SK-N-SH (cell line): ENCODE data around the gene BAIAP2. TPM values are rescaled to one million over a fixed set of nuclear protein-coding genes. Genes with fewer than 3 reads are reported as not detected.
A peak's percentile ranks its signal among the peaks of the same experiment; 100 is the strongest.

Experiments
- CTCF ChIA-PET: fragments of 300-600, 350-600 bp; formaldehyde crosslinking; extraction: SDS; loops from one replicate; lab custom pipeline; 2021; lab: Yijun Ruan, JAX
- POLR2A ChIA-PET: fragments of 350-600 bp; sonication (Branson Sonifier 250); formaldehyde crosslinking; extraction: SDS; loops from one replicate; lab custom pipeline; 2020; ENCODE audit warnings: antibody characterized with exemption, inconsistent platforms; lab: Yijun Ruan, JAX
- DNase-seq: peaks from one replicate; pipeline ENCODE4 v3.0.0; 2012
- H2AFZ ChIP-seq: fragments of 200-600 bp; sonication (generic); 2 replicates; pipeline ENCODE4 v1.8.1; 2016; ENCODE audit warnings: antibody characterized with exemption, mild to moderate bottlenecking, low read depth
- H3F3A ChIP-seq: fragments of 200-600 bp; sonication (generic); replicated peaks from 2 replicates; pipeline ENCODE3; 2016; ENCODE audit warnings: antibody characterized with exemption, mild to moderate bottlenecking; ENCODE audit not compliant: insufficient read depth
- H3K27ac ChIP-seq, 2 experiments: fragments of 200-500 bp in 1 of 2; fragments of 200-600 bp in 1 of 2; sonication (Bioruptor generic) in 1 of 2; sonication (generic), shearing (Covaris generic) in 1 of 2; 2 replicates each; pipeline versions ENCODE4 v1.5.1 to v1.6.1; 2014 to 2016; ENCODE audit warnings: low read depth in 2 of 2, inconsistent platforms in 1 of 2, low read length in 1 of 2, mild to moderate bottlenecking in 1 of 2, mixed read lengths in 1 of 2
- H3K27me3 ChIP-seq: fragments of 200-600 bp; sonication (generic), shearing (Covaris generic); 2 replicates; pipeline ENCODE4 v1.6.1; 2016; ENCODE audit warnings: mixed run types; ENCODE audit not compliant: insufficient read depth
- H3K36me3 ChIP-seq, 2 experiments: fragments of 200-500 bp in 1 of 2; fragments of 200-600 bp in 1 of 2; sonication (Bioruptor generic) in 1 of 2; sonication (generic) in 1 of 2; replicated peaks in 1 of 2; 2 replicates each; pipeline versions ENCODE3 to v1.5.1; 2014 to 2016; ENCODE audit warnings: low read length in 1 of 2, mild to moderate bottlenecking in 1 of 2; ENCODE audit not compliant: insufficient read depth in 2 of 2, control insufficient read depth in 1 of 2
- H3K4me1 ChIP-seq, 2 experiments: fragments of 200-500 bp in 1 of 2; fragments of 200-600 bp in 1 of 2; sonication (Bioruptor generic) in 1 of 2; sonication (generic), shearing (Covaris generic) in 1 of 2; 2 replicates each; pipeline versions ENCODE4 v1.5.1 to v1.6.1; 2014 to 2016; ENCODE audit warnings: low read depth in 1 of 2, low read length in 1 of 2, mixed run types in 1 of 2; ENCODE audit not compliant: insufficient read depth in 2 of 2, control insufficient read depth in 1 of 2
- H3K4me2 ChIP-seq: fragments of 200-600 bp; sonication (generic), shearing (Covaris generic); 2 replicates; pipeline ENCODE4 v1.6.1; 2017; ENCODE audit warnings: mixed run types
- H3K4me3 ChIP-seq, 2 experiments: fragments of 200-500 bp in 1 of 2; fragments of 200-600 bp in 1 of 2; sonication (Bioruptor generic) in 1 of 2; sonication (generic), shearing (Covaris generic) in 1 of 2; 2 replicates each; pipeline versions ENCODE4 v1.5.1 to v1.8.1; 2014 to 2016; ENCODE audit warnings: low read depth in 2 of 2, inconsistent platforms in 1 of 2, low read length in 1 of 2, mild to moderate bottlenecking in 1 of 2, mixed read lengths in 1 of 2, moderate library complexity in 1 of 2
- H3K79me2 ChIP-seq: fragments of 200-600 bp; sonication (generic); 2 replicates; pipeline ENCODE4 v1.8.1; 2017; ENCODE audit warnings: mild to moderate bottlenecking; ENCODE audit not compliant: insufficient read depth
- H3K9ac ChIP-seq: fragments of 200-600 bp; sonication (generic); 2 replicates; pipeline ENCODE4 v1.6.1; 2017; ENCODE audit warnings: mixed run types
- H3K9me2 ChIP-seq: fragments of 200-600 bp; sonication (generic); 2 replicates; pipeline ENCODE4 v1.6.1; 2017; ENCODE audit warnings: mixed run types
- H3K9me3 ChIP-seq: fragments of 200-600 bp; sonication (generic); 2 replicates; pipeline ENCODE4 v1.6.1; 2017; ENCODE audit warnings: mixed run types, mild to moderate bottlenecking, moderate library complexity
- H4K20me1 ChIP-seq: fragments of 200-600 bp; sonication (generic); 2 replicates; pipeline ENCODE4 v1.6.1; 2017; ENCODE audit warnings: mild to moderate bottlenecking, mixed run types; ENCODE audit not compliant: insufficient read depth
- ELF1 ChIP-seq: IDR thresholded peaks from 2 replicates; pipeline ENCODE4 v1.4.0; 2012
- EZH2phosphoT487 ChIP-seq: fragments of 200-600 bp; sonication (generic); IDR thresholded peaks from 2 replicates; pipeline ENCODE4 v1.6.1; 2017; ENCODE audit warnings: low read depth, mixed run types, mild to moderate bottlenecking, antibody characterized with exemption, moderate library complexity, borderline replicate concordance
- FOXJ3 ChIP-seq: sonication (generic); formaldehyde crosslinking; IDR thresholded peaks from 2 replicates; pipeline ENCODE4 v1.5.1; 2020; ENCODE audit warnings: mild to moderate bottlenecking, missing genetic modification reagents
- FOXM1 ChIP-seq: IDR thresholded peaks from 2 replicates; pipeline ENCODE4 v1.4.0; 2012; ENCODE audit warnings: low read depth, mild to moderate bottlenecking
- GABPA ChIP-seq: IDR thresholded peaks from 2 replicates; pipeline ENCODE4 v1.4.0; 2012; ENCODE audit warnings: low read depth, mild to moderate bottlenecking
- IRF3 ChIP-seq: fragments of 150-350 bp; IDR thresholded peaks from 2 replicates; pipeline ENCODE4 v1.6.1; 2016; ENCODE audit warnings: mild to moderate bottlenecking, low read depth, low read length
- MAX ChIP-seq: IDR thresholded peaks from 2 replicates; pipeline ENCODE4 v1.4.0; 2012; ENCODE audit warnings: low read depth
- MXI1 ChIP-seq: IDR thresholded peaks from 2 replicates; pipeline ENCODE4 v1.6.1; 2012; ENCODE audit warnings: mild to moderate bottlenecking, low read depth, low read length, improper control_type of control experiment
- RCOR1 ChIP-seq: fragments of 150-350 bp; IDR thresholded peaks from 2 replicates; pipeline ENCODE4 v1.6.1; 2017; ENCODE audit warnings: antibody characterized with exemption, low read length
- REST ChIP-seq: IDR thresholded peaks from 2 replicates; pipeline ENCODE4 v1.6.1; 2012; ENCODE audit warnings: mild to moderate bottlenecking, low read depth, low read length, moderate library complexity
- RFX5 ChIP-seq: IDR thresholded peaks from 2 replicates; pipeline ENCODE4 v1.6.1; 2012; ENCODE audit warnings: mild to moderate bottlenecking, improper control_type of control experiment, low read length
- RXRA ChIP-seq: IDR thresholded peaks from 2 replicates; pipeline ENCODE4 v1.4.0; 2012; ENCODE audit warnings: low read depth, mild to moderate bottlenecking, borderline replicate concordance
- SMC3 ChIP-seq: IDR thresholded peaks from 2 replicates; pipeline ENCODE4 v1.6.1; 2012; ENCODE audit warnings: low read depth, low read length, improper control_type of control experiment
- TCF12 ChIP-seq: IDR thresholded peaks from 2 replicates; pipeline ENCODE4 v1.4.0; 2012
- YY1 ChIP-seq: IDR thresholded peaks from 2 replicates; pipeline ENCODE4 v1.4.0; 2012; ENCODE audit warnings: low read depth, mild to moderate bottlenecking
- WGBS: methylation state at CpG from one replicate; pipeline ENCODE4 v1.1.6; 2017; ENCODE audit warnings: low lambda C conversion rate; 5-methylcytosine and 5-hydroxymethylcytosine counted together
- polyA plus RNA-seq, 3 experiments: library from polyadenylated mRNA; depleted of rRNA; stranded (reverse); fragments of >200 nt; gene quantifications; 2 replicates each; pipeline ENCODE4 v1.2.3, GENCODE V29; 2012
- TF ChIP-seq, protein P1 (sequence below): fragments of 150-350 bp; IDR thresholded peaks from 2 replicates; pipeline ENCODE4 v1.6.1; 2017; ENCODE audit warnings: antibody characterized with exemption, low read length, low read depth, borderline replicate concordance
- TF ChIP-seq, protein P2 (sequence below): IDR thresholded peaks from 2 replicates; pipeline ENCODE4 v1.4.0; 2012; ENCODE audit warnings: low read depth, borderline replicate concordance

BAIAP2 gene
- polyA plus RNA-seq, 1 of the 3 experiments (the other 2 are of a cell fraction), result 19.8 TPM

- TF ChIP-seq REST, result no peak
- no peak for TF ChIP-seq FOXJ3 (CRISPR knock-in tag)
Measured at GRCh38 chr17:81027038-81027437, 7.9 kb upstream of the BAIAP2 start (continued).

DNA sequence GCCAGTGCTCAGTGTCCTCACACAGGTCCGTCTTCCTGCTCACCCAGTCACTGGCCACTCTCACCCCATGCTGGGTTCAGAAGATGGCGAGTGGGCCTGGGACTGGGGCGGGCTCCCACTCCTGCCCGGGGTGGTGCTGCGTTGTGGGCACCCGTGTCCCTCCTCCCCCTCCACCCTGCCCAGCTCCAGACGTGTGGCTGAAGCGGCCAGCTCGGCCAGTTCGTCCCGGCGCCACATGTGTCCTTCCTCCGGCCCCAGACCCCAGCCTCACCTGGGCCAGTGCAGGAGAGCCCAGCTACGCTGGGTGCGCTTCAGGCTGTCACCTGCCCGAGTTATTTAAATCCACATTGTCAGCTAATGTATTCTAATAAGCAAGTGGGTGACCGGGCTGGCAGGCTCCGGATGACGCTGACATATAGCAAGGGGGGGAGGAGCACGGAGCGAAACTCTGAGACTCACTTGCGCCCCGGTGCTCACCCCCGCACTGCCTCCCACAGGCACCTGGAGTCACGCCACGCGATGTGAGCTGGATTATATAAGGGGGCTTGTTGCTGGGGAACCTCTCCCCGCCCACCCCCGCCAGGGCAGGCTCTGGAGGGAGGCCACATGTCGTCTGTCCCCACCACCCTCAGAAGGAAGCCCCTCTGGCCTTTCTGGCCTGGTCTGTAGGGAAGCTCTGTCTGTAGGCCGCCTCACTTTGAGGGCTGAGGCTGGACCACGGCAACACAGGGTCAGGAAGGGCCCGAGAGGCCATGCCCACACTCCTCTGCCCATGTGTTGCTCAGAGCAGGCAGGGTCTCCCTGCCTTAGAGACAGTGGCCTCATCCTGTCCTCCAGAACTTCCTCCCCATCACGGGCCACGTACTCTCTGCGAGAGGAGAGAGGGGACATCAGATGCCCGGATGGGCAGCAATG lies 7.1 kb upstream of the BAIAP2 start:
- H3K4me1 ChIP-seq, result peaks cover 0 to 21% of the 10 kb centered on the region in 2 experiments; a peak in 1 of 4 replicates
- H3K79me2 ChIP-seq, result no peaks in the 10 kb centered on the region
- H3K9me3 ChIP-seq, result no peaks in the 10 kb centered on the region
- no peak overlapping the region for H3K27ac ChIP-seq
- H4K20me1 ChIP-seq, result no peaks in the 10 kb centered on the region; the same call in 1 of the 2 replicates
- H3K4me2 ChIP-seq, result peak overlapping the region; percentile 45
- H3K9me2 ChIP-seq, result no peaks in the 10 kb centered on the region
- no peak overlapping the region for H3K9ac ChIP-seq
- WGBS, result 44% methylated on average over 33 of the region's 37 CpGs
- CTCF ChIA-PET, result interaction anchor here (1.0 to 19.0 kb wide), 9 partner anchors 9 to 601 kb away, joined by 3 to 668 read pairs (median 11); no protein-coding TSS in a partner anchor
- H3F3A ChIP-seq, result peaks cover 5% of the 10 kb centered on the region
- no peak overlapping the region; the same call in 1 of the 2 replicates for H2AFZ ChIP-seq
- DNase-seq, result peak; percentile 68
- TF ChIP-seq YY1 (no peak), REST (no peak), TCF12 (no peak), RXRA (no peak), GABPA (no peak), EZH2phosphoT487 (no peak), FOXM1 (no peak), ELF1 (no peak), RFX5 (no peak), SMC3 (no peak), FOXJ3 (CRISPR knock-in tag) (no peak), RCOR1 (no peak), MXI1 (no peak), MAX (no peak), IRF3 (no peak)
- TF ChIP-seq, protein P1, sequence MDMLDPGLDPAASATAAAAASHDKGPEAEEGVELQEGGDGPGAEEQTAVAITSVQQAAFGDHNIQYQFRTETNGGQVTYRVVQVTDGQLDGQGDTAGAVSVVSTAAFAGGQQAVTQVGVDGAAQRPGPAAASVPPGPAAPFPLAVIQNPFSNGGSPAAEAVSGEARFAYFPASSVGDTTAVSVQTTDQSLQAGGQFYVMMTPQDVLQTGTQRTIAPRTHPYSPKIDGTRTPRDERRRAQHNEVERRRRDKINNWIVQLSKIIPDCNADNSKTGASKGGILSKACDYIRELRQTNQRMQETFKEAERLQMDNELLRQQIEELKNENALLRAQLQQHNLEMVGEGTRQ, result no peak
- TF ChIP-seq, protein P2, sequence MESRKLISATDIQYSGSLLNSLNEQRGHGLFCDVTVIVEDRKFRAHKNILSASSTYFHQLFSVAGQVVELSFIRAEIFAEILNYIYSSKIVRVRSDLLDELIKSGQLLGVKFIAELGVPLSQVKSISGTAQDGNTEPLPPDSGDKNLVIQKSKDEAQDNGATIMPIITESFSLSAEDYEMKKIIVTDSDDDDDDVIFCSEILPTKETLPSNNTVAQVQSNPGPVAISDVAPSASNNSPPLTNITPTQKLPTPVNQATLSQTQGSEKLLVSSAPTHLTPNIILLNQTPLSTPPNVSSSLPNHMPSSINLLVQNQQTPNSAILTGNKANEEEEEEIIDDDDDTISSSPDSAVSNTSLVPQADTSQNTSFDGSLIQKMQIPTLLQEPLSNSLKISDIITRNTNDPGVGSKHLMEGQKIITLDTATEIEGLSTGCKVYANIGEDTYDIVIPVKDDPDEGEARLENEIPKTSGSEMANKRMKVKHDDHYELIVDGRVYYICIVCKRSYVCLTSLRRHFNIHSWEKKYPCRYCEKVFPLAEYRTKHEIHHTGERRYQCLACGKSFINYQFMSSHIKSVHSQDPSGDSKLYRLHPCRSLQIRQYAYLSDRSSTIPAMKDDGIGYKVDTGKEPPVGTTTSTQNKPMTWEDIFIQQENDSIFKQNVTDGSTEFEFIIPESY, result no peak
- H3K4me3 ChIP-seq, result no peak overlapping the region
- H3K27me3 ChIP-seq, result peaks cover 25% of the 10 kb centered on the region
- peaks cover 0 to 9% of the 10 kb centered on the region in 2 experiments for H3K36me3 ChIP-seq
- POLR2A ChIA-PET, result interaction anchor here (1.5 kb wide), 1 partner anchor 573 kb away, joined by 3 read pairs; no protein-coding TSS in a partner anchor
